Measurements from ENCODE around the gene CORO7. TPM values are rescaled to one million over a fixed set of nuclear protein-coding genes. Genes with fewer than 3 reads are reported as not detected.
A peak's percentile ranks its signal among the peaks of the same experiment; 100 is the strongest.

CORO7 gene
- total and polyA plus RNA-seq, 9 of the 15 experiments (the other 6 are each of a cell fraction or from before 2014, with no cell fraction given) = 0.45 to 77.2 (median 18.7) TPM

DNA sequence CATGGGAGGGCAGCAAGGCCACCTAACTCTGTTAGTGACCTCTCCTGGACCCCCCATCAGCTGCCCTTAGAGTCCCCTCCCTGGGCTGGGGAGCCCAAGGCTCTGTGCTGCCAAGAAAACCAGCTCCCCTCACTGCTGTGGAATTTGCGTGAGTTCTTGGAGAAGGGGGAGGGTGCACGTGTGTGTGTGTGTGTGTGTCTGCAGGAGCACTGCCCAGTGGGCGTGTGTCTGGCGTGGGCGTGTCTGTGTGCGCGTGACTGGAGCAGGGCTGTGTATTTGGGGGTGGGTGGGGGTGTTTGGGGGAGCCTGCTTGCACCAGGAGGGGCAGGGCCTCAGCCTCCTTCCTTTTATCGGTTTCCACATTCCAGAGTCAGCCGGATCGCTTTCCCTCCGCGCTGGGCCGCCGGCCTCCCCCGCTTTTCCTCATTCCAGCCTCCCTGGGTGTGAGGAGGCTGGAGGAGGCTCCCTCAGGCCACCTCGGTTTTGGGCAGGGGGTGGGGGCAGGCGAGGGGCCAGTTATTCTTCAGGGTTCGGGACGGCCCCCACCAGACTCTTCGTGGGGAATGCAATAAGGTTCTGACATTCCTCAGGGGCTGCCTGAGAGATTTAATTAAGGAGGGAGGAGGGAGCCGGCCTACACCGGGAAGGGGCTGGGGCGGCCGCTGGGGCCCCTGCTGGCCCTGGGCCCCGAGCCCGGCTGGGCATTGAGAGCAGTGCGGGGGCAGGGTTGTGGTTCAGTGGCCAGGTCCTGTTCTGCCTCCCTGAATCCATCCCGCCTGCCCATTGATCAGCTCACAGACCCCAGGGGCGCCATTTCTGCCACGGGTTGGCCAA is 42.3 kb downstream of the CORO7 start (continued):
- TF ChIP-seq, protein P1, sequence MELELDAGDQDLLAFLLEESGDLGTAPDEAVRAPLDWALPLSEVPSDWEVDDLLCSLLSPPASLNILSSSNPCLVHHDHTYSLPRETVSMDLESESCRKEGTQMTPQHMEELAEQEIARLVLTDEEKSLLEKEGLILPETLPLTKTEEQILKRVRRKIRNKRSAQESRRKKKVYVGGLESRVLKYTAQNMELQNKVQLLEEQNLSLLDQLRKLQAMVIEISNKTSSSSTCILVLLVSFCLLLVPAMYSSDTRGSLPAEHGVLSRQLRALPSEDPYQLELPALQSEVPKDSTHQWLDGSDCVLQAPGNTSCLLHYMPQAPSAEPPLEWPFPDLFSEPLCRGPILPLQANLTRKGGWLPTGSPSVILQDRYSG (tag; conservative IDR thresholded peaks at IDR 0.05; ENCODE audit: low read depth) = no peak
- TF ChIP-seq RUNX1 (IDR thresholded peaks at IDR 0.05; ENCODE audit: low read depth) (no peak), SMARCA5 (IDR thresholded peaks at IDR 0.05) (no peak)
- TF ChIP-seq, protein P2, sequence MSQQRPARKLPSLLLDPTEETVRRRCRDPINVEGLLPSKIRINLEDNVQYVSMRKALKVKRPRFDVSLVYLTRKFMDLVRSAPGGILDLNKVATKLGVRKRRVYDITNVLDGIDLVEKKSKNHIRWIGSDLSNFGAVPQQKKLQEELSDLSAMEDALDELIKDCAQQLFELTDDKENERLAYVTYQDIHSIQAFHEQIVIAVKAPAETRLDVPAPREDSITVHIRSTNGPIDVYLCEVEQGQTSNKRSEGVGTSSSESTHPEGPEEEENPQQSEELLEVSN (IDR thresholded peaks at IDR 0.05; ENCODE audit: borderline replicate concordance in 1 of 2, extremely low read depth in 1 of 2, insufficient read depth in 1 of 2, insufficient read length in 1 of 2, low read depth in 1 of 2, low read length in 1 of 2, poor library complexity in 1 of 2, severe bottlenecking in 1 of 2) = peak in 1 of 2 experiments; percentile 23

DNA sequence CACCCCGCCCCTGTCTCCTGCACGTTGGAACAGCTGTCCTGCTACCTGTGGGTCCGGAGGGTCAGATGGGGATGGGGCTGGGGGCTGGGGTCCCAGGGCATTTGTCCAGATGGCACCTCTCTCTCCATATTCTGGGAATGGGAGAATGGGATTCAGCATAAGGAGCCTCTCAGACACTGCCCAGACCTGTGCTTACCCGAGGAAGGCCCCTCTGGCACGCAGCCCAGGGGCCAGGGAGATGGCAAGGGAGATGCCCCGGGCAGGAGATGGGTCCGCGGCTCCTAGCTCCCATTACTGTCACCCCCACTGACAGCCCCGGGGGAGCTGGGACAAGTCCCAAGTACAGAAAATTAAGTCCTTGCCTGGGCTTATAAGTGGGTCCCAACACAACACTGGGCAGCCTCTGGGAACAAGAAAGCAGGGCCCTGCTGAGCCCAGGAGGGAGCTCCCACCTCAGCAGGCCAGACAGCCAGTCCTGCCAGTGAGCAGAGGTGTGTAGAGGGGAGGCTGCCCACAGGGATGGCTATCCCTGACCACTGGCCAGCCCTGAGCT is 43.0 kb downstream of the CORO7 start:
- TF ChIP-seq POLR2G (IDR thresholded peaks at IDR 0.05; ENCODE audit: low read depth, low read length) = peak; percentile 32; the same call in 1 of the 2 replicates
- TF ChIP-seq MTA3 (IDR thresholded peaks at IDR 0.05; ENCODE audit: borderline replicate concordance) = no peak
- no peak for ATAC-seq

More for the DNA sequence above, 43.0 kb downstream of the CORO7 start:
- POLR2A ChIA-PET = interaction anchor here (0.6 to 1.4 kb wide), 6 partner anchors 8 to 107 kb away, joined by 3 to 4 read pairs (median 3); no protein-coding TSS in a partner anchor
- Histone ChIP-seq H3K4me3 (no peak overlapping the region), H3K4me2 (ENCODE audit: insufficient read depth, low read length) (peak overlapping the region; percentile 39; the same call in 1 of the 2 replicates), H4K20me1 (replicated peaks; ENCODE audit: control insufficient read depth, insufficient read depth, low read length) (peaks cover 4% of the 10 kb centered on the region; the same call in 1 of the 2 replicates), H3K9me1 (ENCODE audit: control insufficient read depth, insufficient read depth, low read length) (peaks cover 5% of the 10 kb centered on the region), H3K9me3 (replicated peaks; ENCODE audit: control insufficient read depth, insufficient read depth, low read depth, low read length) (no peaks in the 10 kb centered on the region), H3K36me3 (ENCODE audit: control insufficient read depth, insufficient read depth, low read length) (peaks cover 3% of the 10 kb centered on the region; the same call in 1 of the 3 replicates), H2AFZ (ENCODE audit: low read depth, low read length) (no peak overlapping the region), H3K79me2 (ENCODE audit: control insufficient read depth, insufficient read depth, low read length) (peaks cover 14% of the 10 kb centered on the region), H3K27ac (ENCODE audit: extremely low read depth, low read depth, low read length) (peak overlapping the region; percentile 31; the same call in 1 of the 3 replicates), H3K4me1 (replicated peaks in 1 of 2; ENCODE audit: control insufficient read depth in 2 of 2, insufficient read depth in 2 of 2, low read length in 2 of 2) (peaks cover 52 to 92% of the 10 kb centered on the region in 2 experiments), H3K27me3 (ENCODE audit: control insufficient read depth in 2 of 2, insufficient read depth in 2 of 2, low read length in 2 of 2) (no peaks in the 10 kb centered on the region), H3K9ac (ENCODE audit: insufficient read depth in 1 of 2, low read depth in 2 of 2, low read length in 2 of 2) (peak overlapping the region in 1 of 2 experiments; percentile 92; a peak in 2 of 4 replicates)
- 68% methylated on average over 8 of the region's 9 CpGs for WGBS (ENCODE audit: insufficient coverage, low coverage, missing lambda C conversion rate)
- intact Hi-C loops (cut with micrococcal nuclease) = no loop called here
- CTCF ChIA-PET (ENCODE audit: low intra/inter-chr PET ratio) = no interaction called here
- FAIRE-seq = no peak
- in situ Hi-C loops (cut with MboI) = no loop called here
- BruUV-seq (replicated peaks) = TSS peak; percentile 44
- DNase-seq (ENCODE audit: extremely low read depth in 1 of 4, low spot score in 3 of 4) = no peak

Measured in K562 (cell line).